ENCODE measurements around the gene HTT-AS.

The HTT-AS gene

GRCh38 chr4:3025881-3026280 lies 48.5 kb downstream of the HTT-AS start:
- no peak for DNase-seq

GRCh38 chr4:3022651-3023050 lies 51.7 kb downstream of the HTT-AS start:
- no peak for DNase-seq

GRCh38 chr4:3022112-3022511 lies 52.2 kb downstream of the HTT-AS start:
- no peak for DNase-seq

GRCh38 chr4:3021627-3022026 lies 52.7 kb downstream of the HTT-AS start:
- DNase-seq = no peak

GRCh38 chr4:3021127-3021526 lies 53.2 kb downstream of the HTT-AS start:
- no peak for DNase-seq

- no peak for DNase-seq
These were observed 55.0 kb downstream of the HTT-AS start for GRCh38 chr4:3019145-3019846.

GRCh38 chr4:3017504-3017903 lies 56.8 kb downstream of the HTT-AS start:
- no peak for DNase-seq

- no peak for DNase-seq
These were observed 57.4 kb downstream of the HTT-AS start for GRCh38 chr4:3016961-3017360.

- no peak for DNase-seq
These were observed 60.4 kb downstream of the HTT-AS start for GRCh38 chr4:3013839-3014350.
